ENCODE data around the gene NGFR. TPM values are rescaled to one million over a fixed set of nuclear protein-coding genes. Genes with fewer than 3 reads are reported as not detected.

The NGFR gene
- total and polyA plus RNA-seq, 8 donors: 1.1 to 6.6 (median 3.1) TPM; not detected in 1

- Histone ChIP-seq H3K27ac (no peak overlapping the region), H3K4me3 (no peak overlapping the region), H3K9me3 (no peaks in the 10 kb centered on the region), H3K4me1 (peaks cover 0 to 10% (median 3%) of the 10 kb centered on the region in 4 donors), H3K36me3 (no peaks in the 10 kb centered on the region), H3K27me3 (peaks cover 0 to 35% (median 0%) of the 10 kb centered on the region in 3 donors)
- peak in 1 of 2 donors; percentile 79 for DNase-seq
- TF ChIP-seq EP300 (IDR thresholded peaks at IDR 0.05): no peak
- peak in 1 of 3 donors; percentile 70 for TF ChIP-seq POLR2AphosphoS5 (IDR thresholded peaks at IDR 0.05)
- intact Hi-C loops (cut with DNase I; ENCODE audit: low total_unique reads): no loop called here
- 51 to 59% (median 57%) methylated on average over 9 to 11 of the region's 11 CpGs for WGBS, 5 donors
Measured at GRCh38 chr17:49523706-49524472, 28.8 kb downstream of the NGFR start.

DNA sequence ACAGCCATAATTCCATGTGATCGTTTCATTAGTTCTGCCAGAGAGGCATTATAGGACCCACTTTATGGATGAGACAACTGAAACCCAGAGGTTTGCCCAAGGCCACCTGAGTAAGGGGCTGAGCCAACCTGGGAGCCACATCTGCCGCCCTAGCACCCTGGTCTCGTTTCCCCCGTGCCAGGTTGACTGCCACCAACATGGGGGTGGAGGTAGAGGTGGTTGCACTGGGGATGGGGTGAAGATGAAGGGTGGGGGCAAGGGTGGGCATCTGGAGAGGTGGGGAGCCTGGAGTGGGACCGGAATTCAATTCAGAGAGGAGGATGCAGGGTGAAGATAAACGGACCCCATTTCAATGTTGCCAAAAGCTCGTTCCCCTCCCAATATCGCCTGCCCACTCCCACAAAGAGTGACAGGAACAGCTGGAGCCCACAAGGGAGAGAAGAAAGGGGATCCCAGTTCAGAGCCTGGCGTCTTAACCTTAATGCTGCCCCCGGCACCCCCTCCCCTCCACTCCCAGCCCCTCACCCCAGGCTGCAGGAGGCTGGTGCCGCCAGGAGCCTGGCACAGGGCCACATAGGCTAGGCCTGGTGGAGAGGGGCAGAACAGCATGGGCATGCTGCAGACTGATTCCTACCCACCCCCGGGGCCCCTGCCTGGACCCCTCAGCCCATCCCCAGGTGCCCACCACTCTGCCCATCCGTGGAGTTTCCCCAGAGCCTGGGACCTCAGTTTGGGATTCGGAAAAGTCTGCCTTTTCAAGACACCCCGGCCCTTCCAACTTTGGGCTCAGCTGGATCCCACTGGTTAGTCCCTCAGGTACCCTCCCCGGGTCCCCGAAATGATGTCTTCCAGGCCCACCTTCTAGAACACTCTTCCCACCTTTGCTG lies 29.6 kb downstream of the NGFR start:
- 84 to 91% (median 85%) methylated on average over 15 to 17 of the region's 17 CpGs for WGBS, 5 donors
- H3K9me3 ChIP-seq: no peaks in the 10 kb centered on the region
- H3K27me3 ChIP-seq: peaks cover 0 to 37% (median 0%) of the 10 kb centered on the region in 3 donors
- H3K36me3 ChIP-seq: no peaks in the 10 kb centered on the region
- no peak overlapping the region for H3K4me3 ChIP-seq
- DNase-seq: peak in 1 of 2 donors; percentile 8
- intact Hi-C loops (cut with DNase I; ENCODE audit: low total_unique reads): no loop called here
- TF ChIP-seq POLR2A (IDR thresholded peaks at IDR 0.05): no peak
- no peak for TF ChIP-seq CTCF (IDR thresholded peaks at IDR 0.05)
- TF ChIP-seq EP300 (IDR thresholded peaks at IDR 0.05): no peak
- no peak for TF ChIP-seq POLR2AphosphoS5 (IDR thresholded peaks at IDR 0.05)
- H3K27ac ChIP-seq: no peak overlapping the region
- peaks cover 0 to 10% (median 3%) of the 10 kb centered on the region in 4 donors for H3K4me1 ChIP-seq

- DNase-seq: peak in 1 of 2 donors; percentile 60
Measured at GRCh38 chr17:49525831-49526741, 31.0 kb downstream of the NGFR start.

More at GRCh38 chr17:49525831-49526741, 31.0 kb downstream of the NGFR start:
- H3K9me3 ChIP-seq: no peaks in the 10 kb centered on the region
- H3K4me3 ChIP-seq: no peak overlapping the region
- no peak overlapping the region for H3K27ac ChIP-seq
- TF ChIP-seq POLR2AphosphoS5 (IDR thresholded peaks at IDR 0.05) (no peak), CTCF (IDR thresholded peaks at IDR 0.05) (no peak), EP300 (IDR thresholded peaks at IDR 0.05) (no peak), POLR2A (IDR thresholded peaks at IDR 0.05) (no peak)
- WGBS, 5 donors: 70 to 85% (median 79%) methylated on average over 24 of the region's 24 CpGs
- peaks cover 0 to 10% (median 3%) of the 10 kb centered on the region in 4 donors for H3K4me1 ChIP-seq
- intact Hi-C loops (cut with DNase I; ENCODE audit: low total_unique reads): no loop called here
- H3K27me3 ChIP-seq: peaks cover 0 to 45% (median 0%) of the 10 kb centered on the region in 3 donors
- H3K36me3 ChIP-seq: no peaks in the 10 kb centered on the region
